GM12801 (cell line): Measurements from ENCODE around the gene LRRC71.

ENCODE experiments used
- CTCF ChIP-seq: IDR thresholded peaks from one replicate; pipeline ENCODE4 v1.5.1; 2011; ENCODE audit warnings: control low read depth; ENCODE audit not compliant: insufficient read length; ENCODE audit errors: extremely low read depth

Gene LRRC71

GRCh38 chr1:156935505-156936128 lies 15.2 kb downstream of the LRRC71 start:
- no peak for TF ChIP-seq CTCF

GRCh38 chr1:156936191-156936590 lies 15.8 kb downstream of the LRRC71 start:
- no peak for TF ChIP-seq CTCF

- no peak for TF ChIP-seq CTCF
These were observed 16.3 kb downstream of the LRRC71 start for GRCh38 chr1:156936721-156937220.

GRCh38 chr1:156937883-156938282 lies 17.5 kb downstream of the LRRC71 start:
- TF ChIP-seq CTCF: no peak

GRCh38 chr1:156938813-156939212 lies 18.4 kb downstream of the LRRC71 start:
- TF ChIP-seq CTCF: no peak

GRCh38 chr1:156939786-156940334 lies 19.4 kb downstream of the LRRC71 start:
- no peak for TF ChIP-seq CTCF

GRCh38 chr1:156941675-156942074 lies 21.2 kb downstream of the LRRC71 start:
- TF ChIP-seq CTCF: no peak

- TF ChIP-seq CTCF: no peak
These were observed 21.7 kb downstream of the LRRC71 start for GRCh38 chr1:156942176-156942575.
